ENCODE measurements around the gene HOXB3.

The HOXB3 gene

DNA sequence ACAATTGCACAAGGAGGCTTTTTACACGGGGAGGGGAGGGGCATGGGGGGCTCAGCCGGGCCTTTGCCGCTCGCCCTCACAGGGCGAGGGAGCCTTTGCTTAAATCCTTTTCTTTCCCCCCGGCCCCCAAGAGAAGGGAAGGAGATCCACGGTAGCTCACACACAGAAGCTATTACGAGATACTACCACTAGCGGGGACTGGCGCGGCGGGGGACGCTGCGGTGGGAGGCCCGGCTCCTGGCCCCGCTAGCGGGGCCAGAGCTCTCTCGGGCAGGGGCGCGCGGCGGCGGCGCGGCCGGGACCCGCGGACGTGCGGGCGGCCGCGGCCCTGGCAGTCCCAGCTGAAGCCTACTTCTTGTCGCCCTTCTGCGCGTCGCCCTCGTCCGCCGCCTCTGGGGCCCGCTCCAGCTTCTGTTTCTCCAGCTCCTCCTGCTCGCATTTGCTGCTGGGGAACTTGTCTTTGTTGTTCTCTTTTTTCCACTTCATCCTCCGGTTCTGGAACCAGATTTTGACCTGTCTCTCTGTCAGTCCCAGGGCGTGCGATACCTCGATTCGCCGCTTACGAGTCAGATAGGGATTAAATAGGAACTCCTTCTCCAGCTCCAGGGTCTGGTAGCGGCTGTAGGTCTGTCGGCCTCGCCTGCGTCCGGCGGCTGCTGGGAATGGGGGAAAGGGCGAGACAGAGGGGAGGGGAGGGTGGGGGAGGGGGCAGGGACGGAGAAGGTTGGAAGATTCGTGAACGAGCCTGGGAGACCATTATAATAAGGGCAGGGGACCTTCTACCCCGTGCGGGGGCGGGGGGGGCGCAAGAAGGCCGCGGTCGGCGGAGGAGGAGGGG is 23.0 kb upstream of the HOXB3 start:
- TF ChIP-seq, protein P1, sequence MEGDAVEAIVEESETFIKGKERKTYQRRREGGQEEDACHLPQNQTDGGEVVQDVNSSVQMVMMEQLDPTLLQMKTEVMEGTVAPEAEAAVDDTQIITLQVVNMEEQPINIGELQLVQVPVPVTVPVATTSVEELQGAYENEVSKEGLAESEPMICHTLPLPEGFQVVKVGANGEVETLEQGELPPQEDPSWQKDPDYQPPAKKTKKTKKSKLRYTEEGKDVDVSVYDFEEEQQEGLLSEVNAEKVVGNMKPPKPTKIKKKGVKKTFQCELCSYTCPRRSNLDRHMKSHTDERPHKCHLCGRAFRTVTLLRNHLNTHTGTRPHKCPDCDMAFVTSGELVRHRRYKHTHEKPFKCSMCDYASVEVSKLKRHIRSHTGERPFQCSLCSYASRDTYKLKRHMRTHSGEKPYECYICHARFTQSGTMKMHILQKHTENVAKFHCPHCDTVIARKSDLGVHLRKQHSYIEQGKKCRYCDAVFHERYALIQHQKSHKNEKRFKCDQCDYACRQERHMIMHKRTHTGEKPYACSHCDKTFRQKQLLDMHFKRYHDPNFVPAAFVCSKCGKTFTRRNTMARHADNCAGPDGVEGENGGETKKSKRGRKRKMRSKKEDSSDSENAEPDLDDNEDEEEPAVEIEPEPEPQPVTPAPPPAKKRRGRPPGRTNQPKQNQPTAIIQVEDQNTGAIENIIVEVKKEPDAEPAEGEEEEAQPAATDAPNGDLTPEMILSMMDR (IDR thresholded peaks at IDR 0.05; ENCODE audit: borderline replicate concordance, insufficient read depth, low read depth, low read length), result peak; percentile 38; the same call in 1 of the 2 replicates
- peak overlapping the region; percentile 28 for H3K4me3 ChIP-seq (ENCODE audit: low read depth, low read length)

DNA sequence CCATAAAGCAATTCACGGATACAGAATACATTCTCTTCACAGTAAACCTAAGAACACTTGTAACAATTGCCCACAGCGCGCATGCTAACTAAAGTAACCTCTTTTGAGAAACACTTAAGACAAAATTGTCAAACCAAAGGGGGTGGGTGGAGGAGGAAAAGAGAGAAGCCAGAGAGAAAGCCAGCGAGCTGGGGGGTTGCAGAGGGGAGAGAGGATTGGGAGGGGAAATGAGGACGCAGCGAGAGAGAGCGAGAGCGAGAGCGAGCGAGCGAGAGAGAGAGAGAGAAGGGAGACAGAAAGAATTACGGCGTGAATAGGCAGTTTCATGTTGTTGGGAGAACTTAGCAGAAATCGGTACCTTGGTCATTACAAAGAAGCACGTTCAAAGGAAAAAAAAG is 22.4 kb upstream of the HOXB3 start:
- TF ChIP-seq, protein P1 (IDR thresholded peaks at IDR 0.05; ENCODE audit: borderline replicate concordance, insufficient read depth, low read depth, low read length), result no peak
- peak overlapping the region; percentile 28 for H3K4me3 ChIP-seq (ENCODE audit: low read depth, low read length)

DNA sequence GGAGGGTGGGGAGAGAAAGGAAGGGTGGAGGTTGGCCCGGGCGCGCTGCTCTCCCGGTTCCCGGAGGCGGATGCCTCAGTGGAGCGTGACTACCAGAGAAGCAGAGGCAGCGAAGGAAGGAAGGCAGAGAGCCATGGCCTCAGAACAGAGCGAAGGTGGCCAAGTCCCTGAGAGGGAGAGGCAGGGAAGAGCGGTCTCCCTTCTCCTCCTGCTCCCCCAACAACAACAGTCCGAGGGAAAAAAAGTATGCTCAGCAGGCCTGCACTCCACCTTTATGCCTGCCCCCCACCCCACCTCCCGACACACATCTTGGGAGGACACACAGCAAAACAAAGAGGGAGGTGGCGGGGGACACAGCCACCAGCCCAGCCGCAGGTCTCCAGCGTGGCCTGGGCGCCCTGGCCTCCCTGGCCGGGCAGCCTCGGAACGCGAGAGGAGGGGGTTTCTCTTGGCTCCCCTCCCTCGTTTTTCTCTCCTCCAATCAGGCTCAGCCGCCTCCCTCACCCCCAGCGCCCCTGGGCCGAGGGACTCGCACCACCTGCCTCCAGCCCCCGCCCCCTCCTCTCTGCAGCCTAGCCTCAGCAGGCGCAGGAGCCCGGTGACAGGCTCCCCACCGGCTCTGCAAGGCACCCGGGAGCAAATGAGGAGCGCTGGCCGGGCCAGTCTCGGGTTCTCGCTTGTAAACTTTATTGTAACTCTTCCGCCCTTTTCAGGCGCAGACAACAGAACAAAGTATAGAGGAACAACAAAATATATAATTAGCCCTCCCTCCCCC is 21.8 kb upstream of the HOXB3 start:
- TF ChIP-seq, protein P1 (IDR thresholded peaks at IDR 0.05; ENCODE audit: borderline replicate concordance, insufficient read depth, low read depth, low read length), result no peak
- H3K4me3 ChIP-seq (ENCODE audit: low read depth, low read length), result peak overlapping the region; percentile 87

DNA sequence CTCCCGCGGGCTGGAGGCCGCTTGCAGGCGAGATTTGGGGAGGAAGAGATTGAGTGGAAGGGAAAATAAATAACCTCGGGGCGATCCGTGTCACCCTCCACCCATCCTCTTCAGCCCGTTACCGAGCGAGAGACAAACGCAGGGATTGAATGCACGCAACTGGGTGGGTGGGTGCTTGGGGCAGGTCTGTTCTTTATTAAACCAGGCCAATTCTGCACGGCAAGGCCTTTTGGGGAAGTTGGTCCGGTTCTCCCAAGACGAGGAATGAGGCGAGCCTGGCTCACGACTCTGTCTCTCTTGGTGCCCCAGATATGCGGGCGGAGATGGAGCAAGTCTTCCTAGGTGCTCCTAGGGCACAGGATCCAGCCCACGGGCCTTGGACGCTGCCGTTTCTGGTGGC is 21.2 kb upstream of the HOXB3 start:
- H3K4me3 ChIP-seq (ENCODE audit: low read depth, low read length), result peak overlapping the region; percentile 87
- TF ChIP-seq, protein P1 (IDR thresholded peaks at IDR 0.05; ENCODE audit: borderline replicate concordance, insufficient read depth, low read depth, low read length), result no peak

DNA sequence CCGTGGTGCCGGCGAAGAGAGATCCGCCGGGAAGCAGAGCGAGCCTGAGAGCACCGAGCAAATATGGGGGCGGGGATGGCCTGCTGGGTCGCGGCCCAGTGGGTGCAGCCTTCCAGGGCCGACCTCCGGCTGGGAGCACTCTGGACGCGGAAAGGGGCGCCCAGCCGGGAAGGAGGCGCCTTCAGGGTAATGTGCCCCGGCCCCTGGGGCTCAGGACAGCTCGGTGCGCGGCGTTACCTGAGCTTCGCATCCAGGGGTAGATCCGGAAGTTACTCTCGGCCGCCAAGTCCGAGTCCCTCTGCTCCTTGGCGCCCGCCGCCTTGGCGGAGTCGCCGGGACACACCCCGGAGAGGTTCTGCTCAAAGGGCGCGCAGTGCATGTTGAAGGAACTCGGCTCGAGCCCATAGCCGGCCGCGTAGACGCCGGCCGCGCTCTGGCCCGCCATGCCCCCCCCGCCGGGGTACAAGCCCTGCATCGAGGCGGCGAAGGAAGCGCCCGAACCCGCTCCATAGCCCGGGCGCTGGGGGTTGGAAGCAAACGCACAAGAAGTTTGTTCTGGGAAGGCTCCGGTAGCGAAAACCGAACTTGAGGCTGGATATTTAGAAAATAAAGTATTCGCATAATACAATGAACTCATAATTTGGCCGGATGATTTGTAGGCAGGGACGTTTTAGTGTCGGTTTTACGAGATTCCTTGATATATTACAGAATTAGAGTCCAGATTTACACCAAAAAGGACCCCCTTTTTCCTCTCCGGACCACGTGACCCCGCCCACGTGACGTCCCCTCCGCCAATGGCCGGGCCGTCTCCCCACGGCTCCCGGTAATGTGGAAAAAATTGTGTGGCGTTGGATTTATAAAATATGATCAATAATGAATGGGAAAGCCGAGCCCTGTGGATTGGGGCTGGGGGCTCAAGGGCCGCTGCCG is 20.5 kb upstream of the HOXB3 start, which contains the start of gene HOXB7:
Gene HOXB7 (minus strand): TSS at position 736 of the 930 bp plus-strand sequence. CDS start 99 bp downstream, at position 637.
- TF ChIP-seq, protein P1 (IDR thresholded peaks at IDR 0.05; ENCODE audit: borderline replicate concordance, insufficient read depth, low read depth, low read length), result no peak
- H3K4me3 ChIP-seq (ENCODE audit: low read depth, low read length), result peak within 1 kb of the TSS; percentile 87

DNA sequence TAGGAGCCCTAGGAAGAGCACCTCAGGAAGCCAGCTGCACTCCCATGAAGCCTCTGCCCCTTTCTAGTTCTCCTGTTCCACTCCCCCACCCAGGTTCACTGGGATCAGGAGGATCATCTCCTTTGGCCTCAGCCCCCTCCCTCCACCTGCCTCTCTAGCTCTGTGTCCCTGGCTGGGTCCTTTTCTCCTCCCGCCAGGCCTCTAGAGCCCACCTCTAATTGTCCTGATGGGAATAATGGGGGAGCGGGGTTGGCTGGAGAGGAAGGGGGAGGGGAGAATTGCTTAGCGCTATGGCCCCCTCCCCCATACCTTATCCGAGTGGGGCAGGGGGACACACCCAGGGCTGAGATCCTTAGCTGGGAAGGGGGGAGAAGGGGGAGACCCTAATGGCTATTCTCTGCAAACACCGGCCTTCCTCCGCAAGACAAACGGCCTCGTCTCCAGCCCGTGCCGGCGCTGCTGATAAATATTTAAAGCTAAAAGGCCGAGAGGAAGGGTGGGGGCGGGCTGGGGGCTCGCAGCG is 19.8 kb upstream of the HOXB3 start:
- peak overlapping the region; percentile 87 for H3K4me3 ChIP-seq (ENCODE audit: low read depth, low read length)

More for the DNA sequence above, 19.8 kb upstream of the HOXB3 start:
- TF ChIP-seq, protein P1 (IDR thresholded peaks at IDR 0.05; ENCODE audit: borderline replicate concordance, insufficient read depth, low read depth, low read length), result no peak

Data from GM12875 (cell line).